Omental fat pad (tissue), 4 donors: ENCODE results near the gene NUMA1. TPM values are rescaled to one million over a fixed set of nuclear protein-coding genes. Genes with fewer than 3 reads are reported as not detected.
A peak's percentile ranks its signal among the peaks of the same experiment; 100 is the strongest.

Experiments
- ATAC-seq: fragments of 150-250 bp; one replicate; pipeline ENCODE4 v1.9.1; 2016; ENCODE audit warnings: mild to moderate bottlenecking, moderate library complexity; ENCODE audit not compliant: low FRiP score
- DNase-seq: peaks from one replicate; pipeline ENCODE4 v3.0.0-alpha.2; 2019; ENCODE audit warnings: low spot score
- CTCF ChIP-seq, 3 donors: fragments of 450-650 bp; IDR thresholded peaks; one replicate each; pipeline ENCODE4 v1.5.1; 2016 to 2017; ENCODE audit warnings: antibody characterized with exemption in 3 of 3, mild to moderate bottlenecking in 3 of 3, moderate library complexity in 2 of 3
- total RNA-seq, 4 donors: library from RNA; depleted of rRNA; stranded (reverse); fragments of >200 nt; gene quantifications; one replicate each; pipeline ENCODE4 v1.1.0, GENCODE V29; 2016

NUMA1 gene
- total RNA-seq, 4 donors from 2014 or later = 113 to 270 (median 159) TPM

- no peak for TF ChIP-seq CTCF (IDR thresholded peaks at IDR 0.05)
- ATAC-seq (no peak), DNase-seq (no peak)
Measured at GRCh38 chr11:72007089-72007476, 73.3 kb downstream of the NUMA1 start.

- TF ChIP-seq CTCF (IDR thresholded peaks at IDR 0.05) = no peak
- no peak for ATAC-seq
- DNase-seq = no peak
Measured at GRCh38 chr11:72006309-72007088, 73.8 kb downstream of the NUMA1 start.

- DNase-seq (peak; percentile 19), ATAC-seq (no peak)
- no peak for TF ChIP-seq CTCF (IDR thresholded peaks at IDR 0.05)
Measured at GRCh38 chr11:72005347-72006260, 74.7 kb downstream of the NUMA1 start.

- peak; percentile 15 for DNase-seq
- ATAC-seq = no peak
- TF ChIP-seq CTCF (IDR thresholded peaks at IDR 0.05) = no peak
Measured at GRCh38 chr11:72004515-72005346, 75.6 kb downstream of the NUMA1 start.

- DNase-seq (peak; percentile 17), ATAC-seq (no peak)
- no peak for TF ChIP-seq CTCF (IDR thresholded peaks at IDR 0.05)
Measured at GRCh38 chr11:72003776-72004171, 76.6 kb downstream of the NUMA1 start.

GRCh38 chr11:72002841-72003775, 77.2 kb downstream of the NUMA1 start:
- no peak for TF ChIP-seq CTCF (IDR thresholded peaks at IDR 0.05)
- DNase-seq (peak; percentile 16), ATAC-seq (no peak)
